H1 (cell line): Measurements from ENCODE around the gene CCS. TPM values are rescaled to one million over a fixed set of nuclear protein-coding genes. Genes with fewer than 3 reads are reported as not detected.

Experiments
- CTCF ChIA-PET: fragments of 300-600 bp; sonication (Branson Sonifier 250); formaldehyde crosslinking; loops from one replicate; lab custom pipeline; 2021; ENCODE audit not compliant: partially characterized antibody; lab: Charles Lee
- POLR2A ChIA-PET: fragments of 300-600 bp; sonication (Branson Sonifier 250); formaldehyde crosslinking; loops from one replicate; lab custom pipeline; 2021; ENCODE audit warnings: inconsistent platforms; ENCODE audit not compliant: partially characterized antibody; lab: Charles Lee
- DNase-seq, 2 experiments: peaks; one replicate each; pipeline versions ENCODE4 v3.0.0 to v3.0.0-alpha.2; 2010 to 2022; ENCODE audit warnings: low spot score in 2 of 2, low read depth in 1 of 2, mixed read lengths in 1 of 2
- FAIRE-seq: peaks from 2 replicates; lab custom pipeline; 2011; peaks lifted over from hg19 to GRCh38; lab: Jason Lieb, UNC
- H2AFZ ChIP-seq: 2 replicates; pipeline ENCODE4 v1.8.1; 2012; ENCODE audit warnings: low read length, inconsistent platforms
- H2AK5ac ChIP-seq: 2 replicates; pipeline ENCODE4 v1.6.1; 2013; ENCODE audit warnings: low read depth, low read length
- H2BK120ac ChIP-seq: replicated peaks from 2 replicates; pipeline ENCODE3; 2013; ENCODE audit warnings: low read depth, low read length, inconsistent platforms
- H2BK12ac ChIP-seq: 2 replicates; pipeline ENCODE4 v1.6.1; 2013; ENCODE audit warnings: low read depth, low read length
- H2BK15ac ChIP-seq: 2 replicates; pipeline ENCODE4 v1.6.1; 2013; ENCODE audit warnings: low read length
- H2BK20ac ChIP-seq: 2 replicates; pipeline ENCODE4 v1.6.1; 2013; ENCODE audit warnings: low read length
- H2BK5ac ChIP-seq: 2 replicates; pipeline ENCODE4 v1.6.1; 2013; ENCODE audit warnings: low read depth, low read length
- H3K14ac ChIP-seq: 2 replicates; pipeline ENCODE4 v1.6.1; 2013; ENCODE audit warnings: inconsistent platforms; ENCODE audit not compliant: insufficient read length
- H3K18ac ChIP-seq: 2 replicates; pipeline ENCODE4 v1.6.1; 2013; ENCODE audit warnings: low read length; ENCODE audit errors: extremely low read depth
- H3K23ac ChIP-seq: 2 replicates; pipeline ENCODE4 v1.6.1; 2013; ENCODE audit warnings: inconsistent platforms; ENCODE audit not compliant: insufficient read length
- H3K23me2 ChIP-seq: 2 replicates; pipeline ENCODE4 v1.6.1; 2013; ENCODE audit warnings: low read depth, low read length
- H3K27ac ChIP-seq: 2 replicates; pipeline ENCODE4 v1.6.1; 2011; ENCODE audit warnings: low read depth, low read length, inconsistent platforms
- H3K27me3 ChIP-seq, 4 experiments: replicated peaks in 1 of 4; 1 replicate in 1 of 4; 2 replicates in 3 of 4; pipeline versions ENCODE4 v1.6.1 to v1.8.1; 2011 to 2013; ENCODE audit warnings: low read length in 3 of 4, mild to moderate bottlenecking in 3 of 4, inconsistent platforms in 2 of 4, mixed read lengths in 2 of 4, moderate library complexity in 1 of 4; ENCODE audit not compliant: control insufficient read depth in 3 of 4, insufficient read depth in 3 of 4; ENCODE audit errors: extremely low read depth in 1 of 4
- H3K36me3 ChIP-seq, 4 experiments: 2 replicates each; pipeline versions ENCODE4 v1.6.1 to v1.8.1; 2011 to 2013; ENCODE audit warnings: mild to moderate bottlenecking in 4 of 4, low read length in 3 of 4, moderate library complexity in 2 of 4, control low read depth in 1 of 4, inconsistent platforms in 1 of 4; ENCODE audit not compliant: insufficient read depth in 4 of 4, control insufficient read depth in 2 of 4
- H3K4ac ChIP-seq: replicated peaks from 2 replicates; pipeline ENCODE3; 2013; ENCODE audit warnings: low read length, low read depth, mixed read lengths, inconsistent platforms; ENCODE audit not compliant: insufficient read length
- H3K4me1 ChIP-seq, 4 experiments: replicated peaks in 1 of 4; 1 replicate in 1 of 4; 2 replicates in 3 of 4; pipeline versions ENCODE4 v1.6.1 to v1.8.1; 2011 to 2013; ENCODE audit warnings: low read length in 3 of 4, inconsistent platforms in 2 of 4, mixed read lengths in 1 of 4; ENCODE audit not compliant: insufficient read depth in 4 of 4, control insufficient read depth in 3 of 4
- H3K4me2 ChIP-seq, 2 experiments: 2 replicates each; pipeline versions ENCODE4 v1.6.1 to v1.8.1; 2011 to 2013; ENCODE audit warnings: low read depth in 2 of 2, low read length in 2 of 2, control low read depth in 1 of 2, inconsistent platforms in 1 of 2, mild to moderate bottlenecking in 1 of 2; ENCODE audit not compliant: insufficient read depth in 1 of 2
- H3K4me3 ChIP-seq, 4 experiments: fragments of 200-600, 300-600 bp in 1 of 4; sonication (generic), shearing (Covaris generic), sonication (Bioruptor Twin) in 1 of 4; 2 replicates each; pipeline versions ENCODE4 v1.5.1 to v1.8.1; 2011 to 2016; ENCODE audit warnings: low read length in 4 of 4, low read depth in 3 of 4, control low read depth in 2 of 4, inconsistent platforms in 2 of 4, mild to moderate bottlenecking in 2 of 4, mixed read lengths in 1 of 4, moderate library complexity in 1 of 4; ENCODE audit not compliant: insufficient read depth in 2 of 4; ENCODE audit errors: extremely low read depth in 1 of 4
- H3K56ac ChIP-seq: replicated peaks from 2 replicates; pipeline ENCODE3; 2013; ENCODE audit warnings: low read depth, mild to moderate bottlenecking, mixed read lengths, low read length, inconsistent platforms; ENCODE audit not compliant: insufficient read length
- H3K79me1 ChIP-seq: 2 replicates; pipeline ENCODE4 v1.6.1; 2013; ENCODE audit warnings: low read depth, low read length, control low read depth
- H3K79me2 ChIP-seq, 2 experiments: 2 replicates each; pipeline versions ENCODE4 v1.6.1 to v1.8.1; 2012 to 2013; ENCODE audit warnings: low read length in 2 of 2, mild to moderate bottlenecking in 2 of 2, inconsistent platforms in 1 of 2; ENCODE audit not compliant: insufficient read depth in 2 of 2, control insufficient read depth in 1 of 2
- H3K9ac ChIP-seq, 4 experiments: replicated peaks in 1 of 4; 1 replicate in 1 of 4; 2 replicates in 3 of 4; pipeline versions ENCODE4 v1.6.1 to v1.8.1; 2011 to 2013; ENCODE audit warnings: low read depth in 3 of 4, low read length in 3 of 4, control low read depth in 2 of 4, mild to moderate bottlenecking in 2 of 4, moderate library complexity in 2 of 4, inconsistent platforms in 1 of 4; ENCODE audit errors: extremely low read depth in 1 of 4
- H3K9me3 ChIP-seq, 2 experiments: 2 replicates each; pipeline versions ENCODE4 v1.6.1 to v1.8.1; 2012 to 2013; ENCODE audit warnings: mild to moderate bottlenecking in 2 of 2, moderate library complexity in 2 of 2, control low read depth in 1 of 2, inconsistent platforms in 1 of 2, low read depth in 1 of 2, low read length in 1 of 2, mixed read lengths in 1 of 2; ENCODE audit not compliant: insufficient read depth in 2 of 2
- H4K20me1 ChIP-seq, 2 experiments: replicated peaks in 1 of 2; 2 replicates each; pipeline versions ENCODE3 to v1.8.1; 2011 to 2013; ENCODE audit warnings: inconsistent platforms in 2 of 2, low read length in 2 of 2, mild to moderate bottlenecking in 1 of 2; ENCODE audit not compliant: insufficient read depth in 2 of 2, control insufficient read depth in 1 of 2
- H4K5ac ChIP-seq: 2 replicates; pipeline ENCODE4 v1.6.1; 2013; ENCODE audit warnings: low read length, low read depth, mixed read lengths, inconsistent platforms; ENCODE audit not compliant: insufficient read length
- H4K8ac ChIP-seq: 2 replicates; pipeline ENCODE4 v1.8.0; 2013; ENCODE audit warnings: mild to moderate bottlenecking, moderate library complexity, low read length, inconsistent platforms; ENCODE audit not compliant: insufficient read depth; ENCODE audit errors: extremely low read depth
- H4K91ac ChIP-seq: replicated peaks from 2 replicates; pipeline ENCODE3; 2013; ENCODE audit warnings: low read length, mixed read lengths, inconsistent platforms; ENCODE audit not compliant: insufficient read length
- BCL11A ChIP-seq, 2 experiments: IDR thresholded peaks; one replicate each; pipeline ENCODE4 v1.6.1; 2011; ENCODE audit warnings: low read depth in 2 of 2, low read length in 2 of 2, mild to moderate bottlenecking in 2 of 2
- CTBP2 ChIP-seq: IDR thresholded peaks from 2 replicates; pipeline ENCODE4 v1.7.0; 2011; ENCODE audit warnings: borderline replicate concordance, mild to moderate bottlenecking, moderate library complexity, mixed read lengths, low read length; ENCODE audit not compliant: insufficient read depth, insufficient read length
- HDAC6 ChIP-seq: IDR thresholded peaks from one replicate; pipeline ENCODE4 v1.7.1; 2012; ENCODE audit warnings: low read depth, mild to moderate bottlenecking, inconsistent platforms, low read length, moderate library complexity
- JUND ChIP-seq: IDR thresholded peaks from 2 replicates; pipeline ENCODE4 v1.6.1; 2011; ENCODE audit warnings: mild to moderate bottlenecking, improper control_type of control experiment, low read length
- NANOG ChIP-seq: IDR thresholded peaks from 2 replicates; pipeline ENCODE4 v1.6.1; 2011; ENCODE audit warnings: low read length, low read depth, mild to moderate bottlenecking, inconsistent platforms; ENCODE audit not compliant: insufficient read depth, poor library complexity, severe bottlenecking
- RNF2 ChIP-seq: fragments of 200-900, 300-1000 bp; sonication (generic); IDR thresholded peaks from 2 replicates; pipeline ENCODE4 v1.7.1; 2016; ENCODE audit warnings: borderline replicate concordance, low read depth, mild to moderate bottlenecking, antibody characterized with exemption, low read length; ENCODE audit not compliant: poor library complexity, severe bottlenecking; ENCODE audit errors: missing control alignments
- TCF12 ChIP-seq: IDR thresholded peaks from 2 replicates; pipeline ENCODE4 v1.6.1; 2011; ENCODE audit warnings: low read depth, mild to moderate bottlenecking, low read length
- YY1 ChIP-seq: IDR thresholded peaks from 2 replicates; pipeline ENCODE4 v1.6.1; 2011; ENCODE audit warnings: low read depth, mild to moderate bottlenecking, low read length
- WGBS, 2 experiments: shearing (Covaris generic) in 1 of 2; methylation state at CpG; one replicate each; pipeline versions ENCODE4 v1.1.6 to v1.1.7; 2013 to 2015; ENCODE audit warnings: low lambda C conversion rate in 2 of 2, mixed read lengths in 2 of 2, inconsistent platforms in 1 of 2, low coverage in 1 of 2, missing lambda C conversion rate in 1 of 2; ENCODE audit not compliant: insufficient replicate concordance in 2 of 2, insufficient coverage in 1 of 2, insufficient read length in 1 of 2; ENCODE audit errors: extremely low coverage in 1 of 2, missing lambda C conversion rate in 1 of 2; 5-methylcytosine and 5-hydroxymethylcytosine counted together
- polyA plus RNA-seq, 7 experiments: library from polyadenylated mRNA; depleted of rRNA in 3 of 7; stranded (reverse) in 5 of 7; unstranded in 2 of 7; fragments of >200 nt in 5 of 7; fragments of 200-250 nt in 2 of 7; gene quantifications; 1 replicate in 5 of 7; 2 replicates in 1 of 7; 4 replicates in 1 of 7; pipeline versions ENCODE4 v1.2.1 to v1.2.3, GENCODE V29; 2011 to 2013; ENCODE audit warnings: missing spikeins in 2 of 7, mixed read lengths in 2 of 7
- total RNA-seq: library from RNA; stranded (reverse); fragmentation: NEBNext Ultra II Directional; extraction: Animal tissue kit (Norgen Biotek cat#: 25700); gene quantifications from 2 replicates; pipeline ENCODE4 v1.2.1, GENCODE V29; 2021

CCS gene
- total and polyA plus RNA-seq, 2 of the 8 experiments (the other 6 are each of a cell fraction or from before 2014, with no cell fraction given) = 37.1 to 37.7 TPM

DNA sequence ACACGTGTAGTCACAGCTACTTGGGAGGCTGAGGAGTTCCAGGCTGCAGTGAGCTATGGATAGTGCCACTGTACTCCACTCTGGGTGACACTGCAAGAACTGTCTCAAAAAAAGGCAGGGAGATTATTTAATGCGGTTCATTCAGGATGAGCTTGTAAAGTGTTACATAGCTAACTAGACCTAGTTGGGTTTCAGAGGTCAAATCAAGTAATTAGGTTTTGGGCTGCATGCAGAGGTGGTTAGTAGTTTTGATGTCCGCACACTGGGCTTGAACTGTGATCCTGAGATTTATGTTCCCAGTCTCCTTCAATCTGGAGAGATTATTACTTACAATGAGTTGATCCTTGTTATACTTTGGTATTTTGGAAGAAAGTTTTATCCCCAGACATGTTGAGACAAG, 43.4 kb downstream of the CCS start:
- peaks cover 8 to 45% (median 24%) of the 10 kb centered on the region in 4 experiments for H3K36me3 ChIP-seq
- H3K23ac ChIP-seq = no peak overlapping the region
- H3K27me3 ChIP-seq = no peaks in the 10 kb centered on the region
- TF ChIP-seq YY1 = no peak
- TF ChIP-seq JUND = no peak
- TF ChIP-seq RNF2 = no peak
- no peak for TF ChIP-seq CTBP2
- no peak for TF ChIP-seq HDAC6
- TF ChIP-seq TCF12 = no peak
- TF ChIP-seq NANOG = no peak
- no peak for TF ChIP-seq BCL11A (IDR thresholded peaks at IDR 0.05; ENCODE audit: low read depth in 2 of 2, low read length in 2 of 2)
- no peak overlapping the region for H2BK12ac ChIP-seq
- H3K4me3 ChIP-seq = no peak overlapping the region
- no peaks in the 10 kb centered on the region for H3K9me3 ChIP-seq
- H3K18ac ChIP-seq = no peak overlapping the region
- peaks cover 0 to 17% (median 13%) of the 10 kb centered on the region in 4 experiments; a peak in 5 of 7 replicates for H3K4me1 ChIP-seq
- 84% methylated on average over 3 of the region's 3 CpGs; no CpG with 5 or more reads in 1 of the 2 experiments for WGBS, 2 experiments
- DNase-seq (no peak), FAIRE-seq (no peak)
- no peak overlapping the region for H3K9ac ChIP-seq
- peaks cover 5% of the 10 kb centered on the region for H3K79me1 ChIP-seq
- no peak overlapping the region for H2AK5ac ChIP-seq
- H3K79me2 ChIP-seq = peaks cover 26 to 73% of the 10 kb centered on the region in 2 experiments
- no peak overlapping the region for H4K8ac ChIP-seq
- peaks cover 16 to 17% of the 10 kb centered on the region in 2 experiments for H4K20me1 ChIP-seq
- H2AFZ ChIP-seq = no peak overlapping the region
- peaks cover 10% of the 10 kb centered on the region for H3K23me2 ChIP-seq
- H2BK20ac ChIP-seq = no peak overlapping the region
- H4K5ac ChIP-seq = no peak overlapping the region
- CTCF ChIA-PET = interaction anchor here (0.8 to 2.9 kb wide), 5 partner anchors 9 to 58 kb away, joined by 3 to 9 read pairs (median 4); partner anchors contain the start of genes CCDC87 and CCS
- H2BK15ac ChIP-seq = no peak overlapping the region
- H3K4me2 ChIP-seq = no peak overlapping the region
- POLR2A ChIA-PET = interaction anchor here (0.9 to 66.2 kb wide), 6 partner anchors 6 to 145 kb away, joined by 3 to 2165 read pairs (median 20); partner anchors contain the start of genes CCDC87, CCS, RBM14 and RBM4
- H3K56ac ChIP-seq = no peak overlapping the region
- H4K91ac ChIP-seq = no peak overlapping the region
- no peak overlapping the region for H3K4ac ChIP-seq
- no peak overlapping the region for H3K14ac ChIP-seq
- H3K27ac ChIP-seq = no peak overlapping the region
- no peak overlapping the region for H2BK5ac ChIP-seq
- no peak overlapping the region for H2BK120ac ChIP-seq
